Activated naive CD4-positive, alpha-beta T cell treated with anti-CD3 and anti-CD28 coated beads, Interleukin-2, amount 10 ng/mL, durations not matched to agents 7 days and 5 days (primary cell): ENCODE data around the gene GLT8D1.

Experiments
- CTCF ChIA-PET: fragments of 350-600 bp; sonication (Branson Sonifier 250); formaldehyde crosslinking; loops from one replicate; lab custom pipeline; 2021; ENCODE audit warnings: antibody characterized with exemption; lab: Charles Lee
- DNase-seq: peaks from one replicate; pipeline ENCODE4 v3.0.0-alpha.2; 2020
- H3K27ac Mint-ChIP-seq: one replicate; pipeline ENCODE4 v1.8.0; 2021; ENCODE audit warnings: mild to moderate bottlenecking, moderate library complexity, mixed read lengths
- H3K27me3 Mint-ChIP-seq: one replicate; pipeline ENCODE4 v1.8.0; 2021; ENCODE audit warnings: mild to moderate bottlenecking, mixed read lengths
- H3K36me3 Mint-ChIP-seq: one replicate; pipeline ENCODE4 v1.8.0; 2021; ENCODE audit warnings: mixed read lengths
- H3K4me1 Mint-ChIP-seq: one replicate; pipeline ENCODE4 v1.8.0; 2021; ENCODE audit warnings: mixed read lengths
- H3K4me3 Mint-ChIP-seq: one replicate; pipeline ENCODE4 v1.8.0; 2021; ENCODE audit warnings: mild to moderate bottlenecking, moderate library complexity, mixed read lengths
- H3K9me3 Mint-ChIP-seq: one replicate; pipeline ENCODE4 v1.8.0; 2021; ENCODE audit warnings: mixed read lengths

Gene GLT8D1

GRCh38 chr3:52696830-52697631, 8.6 kb downstream of the GLT8D1 start:
- DNase-seq = no peak
- Mint-ChIP-seq H3K36me3 (peaks cover 51% of the 10 kb centered on the region), H3K4me1 (peaks cover 2% of the 10 kb centered on the region), H3K27me3 (no peaks in the 10 kb centered on the region), H3K4me3 (no peak overlapping the region), H3K9me3 (no peaks in the 10 kb centered on the region), H3K27ac (no peak overlapping the region)
- CTCF ChIA-PET = no interaction called here

GRCh38 chr3:52695798-52696671, 9.6 kb downstream of the GLT8D1 start:
- H3K4me3 Mint-ChIP-seq = no peak overlapping the region
- no peak overlapping the region for H3K27ac Mint-ChIP-seq
- H3K4me1 Mint-ChIP-seq = peaks cover 2% of the 10 kb centered on the region
- H3K27me3 Mint-ChIP-seq = no peaks in the 10 kb centered on the region
- peaks cover 59% of the 10 kb centered on the region for H3K36me3 Mint-ChIP-seq
- DNase-seq = no peak
- CTCF ChIA-PET = no interaction called here
- no peaks in the 10 kb centered on the region for H3K9me3 Mint-ChIP-seq

- Mint-ChIP-seq H3K4me1 (peaks cover 5% of the 10 kb centered on the region), H3K9me3 (no peaks in the 10 kb centered on the region), H3K4me3 (no peak overlapping the region), H3K27ac (no peak overlapping the region), H3K36me3 (peaks cover 68% of the 10 kb centered on the region), H3K27me3 (no peaks in the 10 kb centered on the region)
- CTCF ChIA-PET = no interaction called here
- no peak for DNase-seq
These were observed 10.9 kb downstream of the GLT8D1 start for GRCh38 chr3:52694528-52695189.

GRCh38 chr3:52693071-52693470, 12.5 kb downstream of the GLT8D1 start:
- H3K27ac Mint-ChIP-seq = no peak overlapping the region
- peaks cover 79% of the 10 kb centered on the region for H3K36me3 Mint-ChIP-seq
- DNase-seq = no peak
- H3K9me3 Mint-ChIP-seq = no peaks in the 10 kb centered on the region
- H3K4me3 Mint-ChIP-seq = no peak overlapping the region
- H3K27me3 Mint-ChIP-seq = no peaks in the 10 kb centered on the region
- CTCF ChIA-PET = interaction anchor here (0.6 to 1.4 kb wide), 2 partner anchors 8 to 128 kb away, joined by 3 read pairs; no protein-coding TSS in a partner anchor
- peaks cover 15% of the 10 kb centered on the region for H3K4me1 Mint-ChIP-seq

GRCh38 chr3:52690560-52690959, 15.0 kb downstream of the GLT8D1 start:
- H3K4me1 Mint-ChIP-seq = peaks cover 37% of the 10 kb centered on the region
- no peak for DNase-seq
- H3K27ac Mint-ChIP-seq = no peak overlapping the region
- CTCF ChIA-PET = interaction anchor here (1.3 kb wide), 1 partner anchor 9 kb away, joined by 4 read pairs; no protein-coding TSS in a partner anchor
- H3K9me3 Mint-ChIP-seq = no peaks in the 10 kb centered on the region
- peaks cover 77% of the 10 kb centered on the region for H3K36me3 Mint-ChIP-seq
- no peaks in the 10 kb centered on the region for H3K27me3 Mint-ChIP-seq
- H3K4me3 Mint-ChIP-seq = no peak overlapping the region

GRCh38 chr3:52689151-52689550, 16.4 kb downstream of the GLT8D1 start:
- Mint-ChIP-seq H3K27ac (no peak overlapping the region), H3K9me3 (no peaks in the 10 kb centered on the region), H3K27me3 (no peaks in the 10 kb centered on the region), H3K4me3 (no peak overlapping the region), H3K36me3 (peaks cover 71% of the 10 kb centered on the region), H3K4me1 (peaks cover 44% of the 10 kb centered on the region)
- no peak for DNase-seq
- CTCF ChIA-PET = interaction anchor here (1.1 to 1.3 kb wide), 2 partner anchors 10 to 32 kb away, joined by 3 to 4 read pairs; no protein-coding TSS in a partner anchor

GRCh38 chr3:52688266-52688665, 17.3 kb downstream of the GLT8D1 start:
- CTCF ChIA-PET = interaction anchor here (1.1 to 1.2 kb wide), 2 partner anchors 33 to 132 kb away, joined by 3 read pairs; no protein-coding TSS in a partner anchor
- DNase-seq = no peak
- Mint-ChIP-seq H3K27me3 (no peaks in the 10 kb centered on the region), H3K4me3 (no peak overlapping the region), H3K9me3 (no peaks in the 10 kb centered on the region), H3K4me1 (peaks cover 53% of the 10 kb centered on the region), H3K36me3 (peaks cover 63% of the 10 kb centered on the region), H3K27ac (peak overlapping the region; percentile 33)

GRCh38 chr3:52685709-52686691, 19.6 kb downstream of the GLT8D1 start, which contains the start of the genes GNL3 and PBRM1:
GNL3 (plus strand) TSS chr3:52686032; CDS start chr3:52686093, 61 bp downstream.
PBRM1 (minus strand) TSS chr3:52685913.
- H3K36me3 Mint-ChIP-seq = peaks cover 56% of the 10 kb centered on the region
- peak within 1 kb of the TSS; percentile 89 for H3K4me3 Mint-ChIP-seq
- no peaks in the 10 kb centered on the region for H3K9me3 Mint-ChIP-seq
- H3K27ac Mint-ChIP-seq = peak within 1 kb of the TSS; percentile 97
- CTCF ChIA-PET = no interaction called here
- peak; percentile 94 for DNase-seq
- H3K27me3 Mint-ChIP-seq = no peaks in the 10 kb centered on the region
- peaks cover 68% of the 10 kb centered on the region for H3K4me1 Mint-ChIP-seq

GRCh38 chr3:52685285-52685708, 20.3 kb downstream of the GLT8D1 start:
- Mint-ChIP-seq H3K4me3 (peak overlapping the region; percentile 88), H3K9me3 (no peaks in the 10 kb centered on the region), H3K36me3 (peaks cover 53% of the 10 kb centered on the region), H3K27ac (peak overlapping the region; percentile 94), H3K4me1 (peaks cover 68% of the 10 kb centered on the region), H3K27me3 (no peaks in the 10 kb centered on the region)
- CTCF ChIA-PET = no interaction called here
- peak; percentile 84 for DNase-seq

GRCh38 chr3:52684184-52684583, 21.4 kb downstream of the GLT8D1 start:
- H3K27ac Mint-ChIP-seq = peak overlapping the region; percentile 94
- CTCF ChIA-PET = no interaction called here
- no peaks in the 10 kb centered on the region for H3K9me3 Mint-ChIP-seq
- H3K36me3 Mint-ChIP-seq = peaks cover 54% of the 10 kb centered on the region
- no peak for DNase-seq
- H3K4me1 Mint-ChIP-seq = peaks cover 70% of the 10 kb centered on the region
- H3K4me3 Mint-ChIP-seq = peak overlapping the region; percentile 88
- H3K27me3 Mint-ChIP-seq = no peaks in the 10 kb centered on the region

GRCh38 chr3:52683611-52684010, 22.0 kb downstream of the GLT8D1 start:
- no peak for DNase-seq
- H3K4me1 Mint-ChIP-seq = peaks cover 66% of the 10 kb centered on the region
- no peaks in the 10 kb centered on the region for H3K9me3 Mint-ChIP-seq
- peaks cover 54% of the 10 kb centered on the region for H3K36me3 Mint-ChIP-seq
- peak overlapping the region; percentile 40 for H3K4me3 Mint-ChIP-seq
- CTCF ChIA-PET = interaction anchor here (1.3 kb wide), 1 partner anchor 211 kb away, joined by 4 read pairs; no protein-coding TSS in a partner anchor
- H3K27ac Mint-ChIP-seq = no peak overlapping the region
- H3K27me3 Mint-ChIP-seq = no peaks in the 10 kb centered on the region

- peaks cover 50% of the 10 kb centered on the region for H3K4me1 Mint-ChIP-seq
- H3K27ac Mint-ChIP-seq = no peak overlapping the region
- no peaks in the 10 kb centered on the region for H3K27me3 Mint-ChIP-seq
- CTCF ChIA-PET = interaction anchor here (0.7 kb wide), 1 partner anchor 207 kb away, joined by 3 read pairs; no protein-coding TSS in a partner anchor
- H3K4me3 Mint-ChIP-seq = no peak overlapping the region
- peaks cover 51% of the 10 kb centered on the region for H3K36me3 Mint-ChIP-seq
- H3K9me3 Mint-ChIP-seq = no peaks in the 10 kb centered on the region
- DNase-seq = no peak
These were observed 23.6 kb downstream of the GLT8D1 start for GRCh38 chr3:52682016-52682415.

- CTCF ChIA-PET = no interaction called here
- no peak overlapping the region for H3K4me3 Mint-ChIP-seq
- no peak overlapping the region for H3K27ac Mint-ChIP-seq
- H3K36me3 Mint-ChIP-seq = peaks cover 51% of the 10 kb centered on the region
- H3K4me1 Mint-ChIP-seq = peaks cover 46% of the 10 kb centered on the region
- H3K27me3 Mint-ChIP-seq = no peaks in the 10 kb centered on the region
- no peak for DNase-seq
- H3K9me3 Mint-ChIP-seq = no peaks in the 10 kb centered on the region
These were observed 24.0 kb downstream of the GLT8D1 start for GRCh38 chr3:52681596-52681995.
